LNCaP clone FGC (cell line): ENCODE results near the gene SH3GL2.

Experiments
- DNase-seq: peaks from one replicate; pipeline ENCODE4 v3.0.0-alpha.2; 2011; ENCODE audit warnings: low read depth
- H3K4me3 ChIP-seq: 2 replicates; pipeline ENCODE4 v1.5.1; 2011; ENCODE audit warnings: mild to moderate bottlenecking, low read depth, low read length, control low read depth
- CTCF ChIP-seq: IDR thresholded peaks from 2 replicates; pipeline ENCODE4 v1.5.1; 2012; ENCODE audit warnings: mild to moderate bottlenecking; ENCODE audit not compliant: control insufficient read depth, insufficient read depth; ENCODE audit errors: extremely low read depth

SH3GL2 gene

GRCh38 chr9:17555362-17556054 lies 23.4 kb upstream of the SH3GL2 start:
- no peak overlapping the region for H3K4me3 ChIP-seq
- TF ChIP-seq CTCF, result no peak
- DNase-seq, result no peak

GRCh38 chr9:17556255-17556654 lies 22.6 kb upstream of the SH3GL2 start:
- H3K4me3 ChIP-seq, result no peak overlapping the region
- no peak for DNase-seq
- no peak for TF ChIP-seq CTCF

GRCh38 chr9:17556935-17557334 lies 21.9 kb upstream of the SH3GL2 start:
- no peak for TF ChIP-seq CTCF
- no peak overlapping the region for H3K4me3 ChIP-seq
- DNase-seq, result no peak

- no peak for TF ChIP-seq CTCF
- H3K4me3 ChIP-seq, result no peak overlapping the region
- no peak for DNase-seq
Observed at GRCh38 chr9:17571825-17572224, 7.0 kb upstream of the SH3GL2 start.

- DNase-seq, result no peak
- TF ChIP-seq CTCF, result no peak
Observed at GRCh38 chr9:17574342-17574741, 4.5 kb upstream of the SH3GL2 start.

GRCh38 chr9:17578577-17578910 lies 322 bp upstream of the SH3GL2 start:
- no peak for DNase-seq
- peak overlapping the region; percentile 37 for H3K4me3 ChIP-seq
- no peak for TF ChIP-seq CTCF

More at GRCh38 chr9:17574342-17574741, 4.5 kb upstream of the SH3GL2 start:
- no peak overlapping the region for H3K4me3 ChIP-seq

GRCh38 chr9:17580119-17580518 lies 1.3 kb downstream of the SH3GL2 start:
- no peak overlapping the region for H3K4me3 ChIP-seq
- no peak for DNase-seq

More at GRCh38 chr9:17580119-17580518, 1.3 kb downstream of the SH3GL2 start:
- TF ChIP-seq CTCF, result no peak
